Heart left ventricle (tissue), 13 donors: ENCODE results near the gene TCF4.

Experiments used
- CTCF ChIP-seq, 12 donors: fragments of 200-600 bp; sonication (generic) in 4 of 12; IDR thresholded peaks; one replicate each; pipeline versions ENCODE4 v1.5.0 to v1.8.0; 2018 to 2022; ENCODE audit warnings: antibody characterized with exemption in 12 of 12, mild to moderate bottlenecking in 5 of 12
- POLR2A ChIP-seq, 2 donors: fragments of 450-650 bp; IDR thresholded peaks; one replicate each; pipeline ENCODE4 v1.6.1; 2017; ENCODE audit warnings: antibody characterized with exemption in 2 of 2, mild to moderate bottlenecking in 2 of 2, moderate library complexity in 2 of 2
- donor health status: ischemic (EF 13 %, LVEDD 7.1; RV severe dilation, severe dysfunction).
- donor health status: DM: no; HTN: yes; CAD: no.
- donor health status: DM: no; HTN: no; CAD: no.
- donor health status: ischemic (EF 25% LVEDD 6.9; RV normal size, moderate dysfunction).
- donor health status: ischemic (EF 25% LVEDD 5.7; RV mildly dilated, moderate dysfunction).
- donor health status: ischemic (EF 35%, LVEDD 5.7; RV mildly dilated, moderate dysfunction).
- donor health status: nonischemic (EF 11% LVEDD 7.7; RV severe dilation, severe dysfunction).
- donor health status: DM: yes; HTN: yes; CAD: no.
- donor health status: PGD.
- donor health status: ischemic (EF 29% LVEDD 5.4; RV normal size, mild dysfunction).
- donor health status: nonischemic (EF 23%, LVEDD 6.1; RV moderate dilation, normal function).

DNA sequence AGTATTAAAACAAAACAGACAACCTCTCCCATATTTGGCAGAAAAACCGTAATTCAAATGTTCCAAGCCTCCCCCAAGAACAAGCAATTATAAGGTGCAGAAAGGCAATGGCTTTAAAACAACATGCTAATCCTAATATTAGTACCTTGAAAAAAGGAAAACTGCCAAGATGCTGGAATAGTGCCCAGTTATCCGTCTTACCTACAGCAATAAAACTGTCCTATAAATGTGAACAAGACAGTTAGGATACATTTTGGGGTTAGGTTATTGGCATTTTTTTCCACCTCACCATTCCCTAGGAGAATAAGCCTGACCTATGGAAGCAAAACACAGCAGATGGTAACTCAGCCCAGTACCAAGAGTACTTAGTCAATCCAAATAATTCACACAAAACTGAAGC lies 83.2 kb downstream of the TCF4 start:
- TF ChIP-seq CTCF (IDR thresholded peaks at IDR 0.05): no peak
- TF ChIP-seq POLR2A (IDR thresholded peaks at IDR 0.05): no peak
